ENCODE measurements around the gene BPIFB1.

- TF ChIP-seq ATF2 (CRISPR knock-in tag; IDR thresholded peaks at IDR 0.05; ENCODE audit: borderline replicate concordance, low read depth) (no peak), USF1 (CRISPR knock-in tag; IDR thresholded peaks at IDR 0.05) (no peak)
Measured at GRCh38 chr20:33337531-33338165, 54.6 kb downstream of the BPIFB1 start.
